ENCODE measurements around the gene LRRFIP1.
"Not testable (repeated sequence)": the region's sequence is repeated elsewhere in the genome, so short reads cannot be mapped to it uniquely, and the experiment has no call there.

LRRFIP1 gene

GRCh38 chr2:237666606-237667005 is 39.2 kb downstream of the LRRFIP1 start:
- no peak for DNase-seq

- not testable (repeated sequence) for DNase-seq
Measured at GRCh38 chr2:237667050-237667576, 39.7 kb downstream of the LRRFIP1 start.

GRCh38 chr2:237667893-237668292 is 40.5 kb downstream of the LRRFIP1 start:
- DNase-seq = no peak

GRCh38 chr2:237668440-237668839 is 41.1 kb downstream of the LRRFIP1 start:
- no peak for DNase-seq

- no peak for DNase-seq
Measured at GRCh38 chr2:237669283-237669627, 41.9 kb downstream of the LRRFIP1 start.

GRCh38 chr2:237669628-237670392 is 42.4 kb downstream of the LRRFIP1 start:
- DNase-seq = no peak

GRCh38 chr2:237670641-237671040 is 43.3 kb downstream of the LRRFIP1 start:
- DNase-seq = no peak

- DNase-seq = no peak
Measured at GRCh38 chr2:237671466-237672138, 44.2 kb downstream of the LRRFIP1 start.

- DNase-seq = no peak
Measured at GRCh38 chr2:237672731-237673129, 45.3 kb downstream of the LRRFIP1 start.

- DNase-seq = no peak
Measured at GRCh38 chr2:237673130-237674001, 46.0 kb downstream of the LRRFIP1 start.

- no peak for DNase-seq
Measured at GRCh38 chr2:237674731-237675276, 47.4 kb downstream of the LRRFIP1 start.

GRCh38 chr2:237675316-237675715 is 47.9 kb downstream of the LRRFIP1 start:
- DNase-seq = no peak

GRCh38 chr2:237680702-237681478 is 53.5 kb downstream of the LRRFIP1 start:
- no peak for DNase-seq

GRCh38 chr2:237682151-237682550 is 54.8 kb downstream of the LRRFIP1 start:
- DNase-seq = no peak

GRCh38 chr2:237682856-237683670 is 55.7 kb downstream of the LRRFIP1 start:
- DNase-seq = no peak

GRCh38 chr2:237685408-237685807 is 58.0 kb downstream of the LRRFIP1 start:
- no peak for DNase-seq

- no peak for DNase-seq
Measured at GRCh38 chr2:237686659-237687136, 59.3 kb downstream of the LRRFIP1 start.

GRCh38 chr2:237688081-237688480 is 60.7 kb downstream of the LRRFIP1 start:
- no peak for DNase-seq

GRCh38 chr2:237688541-237688940 is 61.2 kb downstream of the LRRFIP1 start:
- not testable (repeated sequence) for DNase-seq

- DNase-seq = no peak
Measured at GRCh38 chr2:237689336-237690131, 62.1 kb downstream of the LRRFIP1 start.
